Spleen (tissue), 7 donors: ENCODE data around the gene C1QC.

Source experiments
- POLR2A ChIP-seq, 3 donors: fragments of 450-650 bp; IDR thresholded peaks; one replicate each; pipeline ENCODE4 v1.5.1; 2017; ENCODE audit warnings: antibody characterized with exemption in 3 of 3, mild to moderate bottlenecking in 1 of 3
- POLR2AphosphoS5 ChIP-seq, 3 donors: sonication (generic); formaldehyde crosslinking; IDR thresholded peaks; one replicate each; pipeline ENCODE4 v1.5.1; 2017; ENCODE audit warnings: antibody characterized with exemption in 3 of 3
- TF ChIP-seq, protein P1 (sequence below), 11 experiments: fragments of 200-600 bp in 7 of 11; fragments of 450-650 bp in 4 of 11; sonication (generic) in 4 of 11; IDR thresholded peaks in 8 of 11; conservative IDR thresholded peaks in 3 of 11; 1 replicate in 7 of 11; 2 replicates in 4 of 11; pipeline versions ENCODE4 v1.4.0 to v1.8.0; 2016 to 2021; ENCODE audit warnings: antibody characterized with exemption in 11 of 11, inconsistent platforms in 4 of 11, mild to moderate bottlenecking in 1 of 11
- donor health status: DM: no; HTN: no; CAD: no; lungs with moderate emphysema.
- donor health status: DM: no; HTN: no; CAD: no.
- donor health status: DM: no; HTN: no; CAD: no.

DNA sequence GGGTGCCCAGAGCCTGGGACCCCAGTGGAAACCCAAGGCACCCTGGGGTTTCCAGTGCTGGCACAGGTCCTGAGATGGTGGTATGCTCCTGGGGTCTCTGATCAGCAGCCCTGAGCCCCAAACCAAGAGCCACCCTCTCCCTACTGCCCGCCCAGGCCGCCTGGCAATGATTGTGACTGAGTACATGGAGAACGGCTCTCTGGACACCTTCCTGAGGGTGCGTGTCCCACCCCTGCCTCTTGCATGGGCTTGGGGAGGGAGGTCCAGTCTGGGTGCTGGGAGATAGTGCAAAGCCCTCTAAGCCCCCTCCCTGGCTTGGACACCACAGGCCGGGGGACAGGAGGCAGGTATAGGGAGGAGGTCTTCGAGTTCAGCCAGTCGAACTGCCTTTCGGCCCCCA lies 45.4 kb upstream of the C1QC start:
- TF ChIP-seq POLR2A (IDR thresholded peaks at IDR 0.05) (no peak), POLR2AphosphoS5 (IDR thresholded peaks at IDR 0.05) (no peak)
- TF ChIP-seq, protein P1, sequence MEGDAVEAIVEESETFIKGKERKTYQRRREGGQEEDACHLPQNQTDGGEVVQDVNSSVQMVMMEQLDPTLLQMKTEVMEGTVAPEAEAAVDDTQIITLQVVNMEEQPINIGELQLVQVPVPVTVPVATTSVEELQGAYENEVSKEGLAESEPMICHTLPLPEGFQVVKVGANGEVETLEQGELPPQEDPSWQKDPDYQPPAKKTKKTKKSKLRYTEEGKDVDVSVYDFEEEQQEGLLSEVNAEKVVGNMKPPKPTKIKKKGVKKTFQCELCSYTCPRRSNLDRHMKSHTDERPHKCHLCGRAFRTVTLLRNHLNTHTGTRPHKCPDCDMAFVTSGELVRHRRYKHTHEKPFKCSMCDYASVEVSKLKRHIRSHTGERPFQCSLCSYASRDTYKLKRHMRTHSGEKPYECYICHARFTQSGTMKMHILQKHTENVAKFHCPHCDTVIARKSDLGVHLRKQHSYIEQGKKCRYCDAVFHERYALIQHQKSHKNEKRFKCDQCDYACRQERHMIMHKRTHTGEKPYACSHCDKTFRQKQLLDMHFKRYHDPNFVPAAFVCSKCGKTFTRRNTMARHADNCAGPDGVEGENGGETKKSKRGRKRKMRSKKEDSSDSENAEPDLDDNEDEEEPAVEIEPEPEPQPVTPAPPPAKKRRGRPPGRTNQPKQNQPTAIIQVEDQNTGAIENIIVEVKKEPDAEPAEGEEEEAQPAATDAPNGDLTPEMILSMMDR (IDR thresholded peaks at IDR 0.05 in 8 of 11, conservative IDR thresholded peaks at IDR 0.05 in 3 of 11): no peak
